Transverse colon (tissue), 4 donors: ENCODE measurements around the gene ENTPD8. TPM values are rescaled to one million over a fixed set of nuclear protein-coding genes. Genes with fewer than 3 reads are reported as not detected.
"Not testable (repeated sequence)": the region's sequence is repeated elsewhere in the genome, so short reads cannot be mapped to it uniquely, and the experiment has no call there.

Experiments
- DNase-seq: peaks from one replicate; pipeline ENCODE4 v3.0.0-alpha.2; 2019
- H3K27ac ChIP-seq, 4 donors: fragments of 200-600 bp; sonication (generic); 2 replicates each; pipeline ENCODE4 v1.5.1; 2016 to 2018; ENCODE audit warnings: inconsistent platforms in 4 of 4
- H3K27me3 ChIP-seq: fragments of 200-600 bp; sonication (generic); 2 replicates; pipeline ENCODE4 v1.5.1; 2017; ENCODE audit warnings: inconsistent platforms
- H3K36me3 ChIP-seq, 4 donors: fragments of 200-600 bp; sonication (generic); 2 replicates each; pipeline ENCODE4 v1.5.1; 2017 to 2019; ENCODE audit warnings: inconsistent platforms in 4 of 4
- H3K4me1 ChIP-seq, 4 donors: fragments of 200-600 bp; sonication (generic); 2 replicates each; pipeline ENCODE4 v1.5.1; 2017 to 2020; ENCODE audit warnings: inconsistent platforms in 4 of 4
- H3K4me3 ChIP-seq, 4 donors: fragments of 200-600 bp; sonication (generic); 1 replicate in 1 of 4; 2 replicates in 3 of 4; pipeline versions ENCODE4 v1.5.1 to v1.6.1; 2017 to 2019; ENCODE audit warnings: inconsistent platforms in 4 of 4
- H3K9me3 ChIP-seq, 2 donors: fragments of 200-600 bp; sonication (generic); 2 replicates each; pipeline ENCODE4 v1.5.1; 2017 to 2019; ENCODE audit warnings: inconsistent platforms in 2 of 2
- CTCF ChIP-seq, 5 experiments: fragments of 200-600 bp in 3 of 5; fragments of 450-650 bp in 2 of 5; sonication (generic) in 3 of 5; IDR thresholded peaks; 1 replicate in 2 of 5; 2 replicates in 3 of 5; pipeline ENCODE4 v1.5.1; 2016 to 2017; ENCODE audit warnings: antibody characterized with exemption in 5 of 5, inconsistent platforms in 3 of 5, mild to moderate bottlenecking in 2 of 5, moderate library complexity in 1 of 5
- EP300 ChIP-seq: sonication (generic); formaldehyde crosslinking; IDR thresholded peaks from one replicate; pipeline ENCODE4 v1.6.1; 2017; ENCODE audit warnings: antibody characterized with exemption, low read depth
- POLR2A ChIP-seq: fragments of 450-650 bp; IDR thresholded peaks from one replicate; pipeline ENCODE4 v1.6.1; 2016; ENCODE audit warnings: antibody characterized with exemption, mild to moderate bottlenecking, moderate library complexity
- POLR2AphosphoS5 ChIP-seq, 3 donors: sonication (generic); formaldehyde crosslinking; IDR thresholded peaks; one replicate each; pipeline ENCODE4 v1.6.1; 2016; ENCODE audit warnings: antibody characterized with exemption in 3 of 3
- WGBS, 2 donors: methylation state at CpG; one replicate each; pipeline ENCODE4 v1.1.5; 2018; ENCODE audit warnings: low coverage in 1 of 2; 5-methylcytosine and 5-hydroxymethylcytosine counted together
- in situ Hi-C, 4 donors: fragments of 200-750 bp; cut with MboI; loops; one replicate each; pipeline versions ENCODE4 v1.15.0 to v1.15.1; 2017; ENCODE audit warnings: low sequenced_read_pairs in 3 of 4, low pct_ligation_motif_present in 1 of 4, low pct_unique_long_range_greater_than_20kb in 1 of 4
- intact Hi-C: fragments of 100-400 bp; cut with DNase I; formaldehyde crosslinking; loops from one replicate; pipeline ENCODE4 v1.15.1; 2023; ENCODE audit warnings: low total_unique reads
- total RNA-seq, 4 donors: library from RNA; depleted of rRNA; stranded (reverse); fragments of >200 nt; gene quantifications; one replicate each; pipeline ENCODE4 v1.1.0, GENCODE V29; 2016

Gene ENTPD8
- total RNA-seq, 4 donors from 2014 or later, result 20.7 to 109 (median 63.8) TPM

- peaks cover 9 to 14% of the 10 kb centered on the region in 2 donors for H3K9me3 ChIP-seq
- no peak overlapping the region for H3K4me3 ChIP-seq
- intact Hi-C loops (no loop called here), in situ Hi-C loops (no loop called here)
- 91 to 100% methylated on average over 10 to 18 of the region's 18 CpGs for WGBS, 2 donors
- no peaks in the 10 kb centered on the region for H3K4me1 ChIP-seq
- H3K27me3 ChIP-seq, result no peaks in the 10 kb centered on the region
- no peaks in the 10 kb centered on the region for H3K36me3 ChIP-seq
- no peak for DNase-seq
- TF ChIP-seq POLR2AphosphoS5 (IDR thresholded peaks at IDR 0.05), result no peak
- TF ChIP-seq POLR2A, result no peak
- no peak for TF ChIP-seq CTCF (IDR thresholded peaks at IDR 0.05)
- TF ChIP-seq EP300, result no peak
- H3K27ac ChIP-seq, result no peak overlapping the region
Observed at GRCh38 chr9:137474271-137474670, 33.1 kb upstream of the ENTPD8 start.

- Histone ChIP-seq H3K9me3 (peaks cover 9% of the 10 kb centered on the region in 2 donors), H3K27me3 (no peaks in the 10 kb centered on the region), H3K4me3 (no peak overlapping the region), H3K36me3 (no peaks in the 10 kb centered on the region), H3K4me1 (no peaks in the 10 kb centered on the region), H3K27ac (no peak overlapping the region)
- WGBS, 2 donors, result 63 to 72% methylated on average over 6 to 7 of the region's 7 CpGs
- in situ Hi-C loops (no loop called here), intact Hi-C loops (no loop called here)
- no peak for TF ChIP-seq POLR2A
- TF ChIP-seq POLR2AphosphoS5 (IDR thresholded peaks at IDR 0.05), result no peak
- no peak for TF ChIP-seq EP300
- no peak for TF ChIP-seq CTCF (IDR thresholded peaks at IDR 0.05)
- DNase-seq, result no peak
Observed at GRCh38 chr9:137470785-137471184, 29.6 kb upstream of the ENTPD8 start.

- DNase-seq, result no peak
- intact Hi-C loops (no loop called here), in situ Hi-C loops (no loop called here)
- H3K4me3 ChIP-seq, result no peak overlapping the region
- no peaks in the 10 kb centered on the region for H3K4me1 ChIP-seq
- TF ChIP-seq EP300 (no peak), POLR2AphosphoS5 (IDR thresholded peaks at IDR 0.05) (no peak), POLR2A (no peak), CTCF (IDR thresholded peaks at IDR 0.05) (no peak)
- H3K27ac ChIP-seq, result no peak overlapping the region
- H3K27me3 ChIP-seq, result no peaks in the 10 kb centered on the region
- H3K9me3 ChIP-seq, result no peaks in the 10 kb centered on the region
- WGBS, 2 donors, result 94% methylated on average over 7 of the region's 7 CpGs; no CpG with 5 or more reads in 1 of the 2 donors
- H3K36me3 ChIP-seq, result no peaks in the 10 kb centered on the region
Observed at GRCh38 chr9:137467896-137468295, 26.7 kb upstream of the ENTPD8 start.

GRCh38 chr9:137467161-137467581 is 26.0 kb upstream of the ENTPD8 start:
- Histone ChIP-seq H3K4me1 (no peaks in the 10 kb centered on the region), H3K36me3 (no peaks in the 10 kb centered on the region), H3K27me3 (no peaks in the 10 kb centered on the region), H3K27ac (no peak overlapping the region), H3K9me3 (no peaks in the 10 kb centered on the region), H3K4me3 (no peak overlapping the region)
- TF ChIP-seq EP300, result no peak
- no peak for TF ChIP-seq POLR2AphosphoS5 (IDR thresholded peaks at IDR 0.05)
- in situ Hi-C loops (no loop called here), intact Hi-C loops (no loop called here)
- DNase-seq, result no peak
- WGBS, 2 donors, result 94% methylated on average over 16 of the region's 16 CpGs; no CpG with 5 or more reads in 1 of the 2 donors

- WGBS, 2 donors, result 90 to 92% methylated on average over 14 to 35 of the region's 35 CpGs
- H3K4me1 ChIP-seq, intact Hi-C loops, H3K9me3 ChIP-seq, H3K36me3 ChIP-seq, H3K27me3 ChIP-seq, in situ Hi-C loops, H3K4me3 ChIP-seq, H3K27ac ChIP-seq, DNase-seq: not testable (repeated sequence)
Observed at GRCh38 chr9:137466389-137467085, 25.4 kb upstream of the ENTPD8 start.
